ENCODE results near the gene PRR16.

DNA sequence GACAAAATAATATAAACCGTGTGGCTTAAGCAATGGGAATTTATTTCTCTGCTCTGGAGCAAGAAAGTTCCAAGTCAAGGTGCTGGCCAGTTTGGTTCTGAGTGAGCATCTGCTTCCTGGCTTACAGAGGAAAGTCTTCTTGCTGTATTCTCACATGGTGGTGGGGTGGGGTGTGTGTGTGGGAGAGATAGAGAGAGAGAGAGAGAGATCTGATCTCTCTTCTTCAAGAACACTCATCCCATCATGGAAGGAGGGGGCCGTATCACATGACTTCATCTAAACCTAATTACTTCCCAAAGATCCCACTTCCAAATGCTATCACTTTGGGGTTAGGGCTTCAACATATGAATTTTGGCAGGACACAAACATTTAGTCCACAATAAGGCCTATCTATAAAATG, 91.2 kb downstream of the PRR16 start:
- TF ChIP-seq ESRRG (CRISPR knock-in tag; IDR thresholded peaks at IDR 0.05), result no peak
- no peak for TF ChIP-seq ZFP30 (CRISPR knock-in tag; IDR thresholded peaks at IDR 0.05)
- TF ChIP-seq TCF4 (CRISPR knock-in tag; IDR thresholded peaks at IDR 0.05; ENCODE audit: borderline replicate concordance), result no peak
- no peak for TF ChIP-seq TOX (CRISPR knock-in tag; IDR thresholded peaks at IDR 0.05; ENCODE audit: borderline replicate concordance)
- TF ChIP-seq ZC3H10 (CRISPR knock-in tag; IDR thresholded peaks at IDR 0.05), result no peak
